Stimulated activated CD8-positive, alpha-beta memory T cell treated with anti-CD3 and anti-CD28 coated beads, Interleukin-4, amount 100 ng/mL, for 4 hours (primary cell): ENCODE data around the gene TELO2.

Experiments used
- DNase-seq, 2 donors: peaks; one replicate each; pipeline ENCODE4 v3.0.0-alpha.2; 2020; ENCODE audit warnings: low read depth in 2 of 2, low spot score in 1 of 2

TELO2 gene

DNA sequence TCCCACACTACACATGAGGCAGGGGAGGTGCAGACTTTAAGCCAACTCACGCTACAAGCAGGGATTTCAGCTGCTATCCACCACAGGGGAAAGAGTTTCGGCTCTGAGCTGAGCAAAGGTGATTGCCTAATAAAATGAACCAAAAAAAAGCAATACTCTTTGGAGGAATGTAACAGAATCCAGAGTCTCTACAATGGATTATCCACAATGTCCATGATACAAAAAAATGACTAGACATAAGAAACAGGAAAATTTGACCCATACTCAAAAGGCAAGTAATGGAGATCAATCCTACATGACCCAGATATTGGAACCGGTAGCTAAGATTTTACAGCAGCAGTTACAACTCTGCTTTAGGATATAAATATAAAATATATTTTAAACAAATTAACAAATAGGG, 21.3 kb downstream of the TELO2 start:
- DNase-seq = no peak

DNA sequence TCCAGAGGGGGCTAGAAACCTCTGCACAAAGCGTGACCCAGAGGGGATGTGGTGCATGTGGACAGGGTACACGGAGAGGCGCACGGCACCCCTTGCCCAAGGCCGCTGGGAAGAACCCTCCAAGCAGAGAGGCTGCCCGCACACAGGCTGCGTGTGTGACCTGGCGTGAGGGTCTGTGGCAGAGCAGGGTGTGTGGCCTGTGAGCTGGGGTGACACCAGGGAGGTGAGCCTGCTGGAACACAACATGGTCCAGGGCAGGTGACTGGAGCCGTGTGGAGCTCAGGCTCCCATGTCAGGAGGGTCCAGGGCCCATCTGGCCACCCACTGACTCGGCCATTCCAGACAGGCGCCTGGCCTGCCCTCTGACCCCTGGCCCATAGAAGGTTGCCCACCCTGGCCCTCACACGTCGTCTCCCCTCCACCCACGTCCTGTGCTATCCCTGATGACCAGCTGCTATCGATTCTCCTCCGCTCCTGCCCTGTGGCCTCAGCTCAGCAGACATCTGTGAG, 25.5 kb downstream of the TELO2 start:
- no peak for DNase-seq

- no peak for DNase-seq
These were observed 26.7 kb downstream of the TELO2 start for GRCh38 chr16:1519831-1520230.

GRCh38 chr16:1520461-1520860, 27.3 kb downstream of the TELO2 start:
- no peak for DNase-seq

GRCh38 chr16:1523581-1524245, 30.6 kb downstream of the TELO2 start:
- DNase-seq = no peak

- no peak for DNase-seq
These were observed 31.2 kb downstream of the TELO2 start for GRCh38 chr16:1524366-1524765.

- no peak for DNase-seq
These were observed 32.9 kb downstream of the TELO2 start for GRCh38 chr16:1525871-1526607.

DNA sequence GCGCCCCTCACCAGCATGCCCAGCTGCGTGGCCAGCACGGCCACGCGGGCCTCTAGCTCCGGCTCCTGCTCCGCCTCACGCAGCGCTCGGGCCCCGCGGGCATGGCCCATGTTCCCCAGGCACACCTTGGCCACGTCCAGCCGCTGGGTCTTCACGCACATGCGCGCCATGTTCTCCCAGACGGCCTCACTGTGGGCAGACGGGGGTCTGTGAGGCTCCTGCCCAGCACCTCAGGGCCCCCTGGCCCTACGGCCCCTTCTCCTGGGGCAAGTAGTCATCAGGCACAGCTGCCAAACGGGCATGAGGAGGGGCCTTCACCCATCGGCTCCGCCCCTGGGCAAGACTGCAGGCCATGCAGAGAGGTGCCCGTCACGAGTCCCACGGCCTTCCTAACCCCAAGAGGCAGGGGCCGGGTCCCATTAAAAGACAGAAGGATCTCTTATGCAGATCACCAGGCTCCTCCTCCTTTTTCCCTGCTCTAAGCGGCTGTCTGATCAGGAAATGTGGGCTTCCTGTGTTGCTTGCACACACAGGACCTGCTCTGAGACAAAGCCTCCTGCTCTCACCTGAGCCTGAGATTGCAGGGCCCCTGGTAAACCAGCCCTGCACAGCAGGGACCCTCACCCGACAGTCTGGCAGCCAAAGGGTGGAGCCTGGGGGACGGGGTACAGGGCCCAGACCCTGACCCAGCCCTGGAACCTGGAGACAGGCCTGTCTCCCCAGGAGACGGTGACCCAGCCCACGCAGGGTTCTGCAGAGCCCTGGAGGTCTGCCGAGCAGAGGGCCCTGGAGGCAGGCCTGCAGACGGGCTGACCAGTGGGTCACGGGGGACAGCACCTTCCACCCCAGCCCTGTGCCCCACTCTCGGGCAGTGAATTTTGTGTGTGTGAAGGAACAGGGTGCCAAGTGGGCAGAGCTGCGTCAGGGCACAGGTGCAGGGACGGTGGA, 33.7 kb downstream of the TELO2 start:
- DNase-seq = no peak

- DNase-seq = no peak
These were observed 35.0 kb downstream of the TELO2 start for GRCh38 chr16:1527836-1528811.

DNA sequence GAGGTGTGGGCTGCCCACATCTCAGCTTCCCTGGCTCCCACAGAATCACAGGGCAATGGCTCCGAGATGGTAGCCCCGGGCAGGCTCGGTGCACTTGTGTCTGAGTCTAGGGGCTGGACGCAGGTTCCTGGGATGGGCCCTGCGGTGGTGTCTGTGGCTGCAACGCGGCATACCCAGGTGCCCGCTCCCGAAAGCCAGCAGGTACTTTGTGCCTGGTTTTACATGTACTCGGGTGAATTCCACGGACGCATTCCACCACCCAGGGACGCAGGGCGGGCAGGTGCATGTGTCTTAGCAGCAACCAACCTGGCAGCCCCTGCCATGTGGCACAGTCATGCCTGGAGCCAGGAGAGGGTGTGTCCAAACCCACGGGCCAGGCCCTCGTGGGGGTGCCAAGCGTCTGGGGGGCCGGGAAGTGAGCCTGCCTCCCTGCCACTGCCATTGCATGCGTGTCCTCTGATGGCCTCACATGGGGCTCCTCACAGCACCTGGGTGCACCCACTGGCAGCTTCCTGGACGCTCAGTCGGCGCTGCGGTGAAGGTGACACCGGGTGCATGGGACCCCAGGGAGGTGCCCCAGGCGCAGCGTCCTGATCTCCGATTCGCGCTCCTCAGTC, 35.9 kb downstream of the TELO2 start:
- no peak for DNase-seq

DNA sequence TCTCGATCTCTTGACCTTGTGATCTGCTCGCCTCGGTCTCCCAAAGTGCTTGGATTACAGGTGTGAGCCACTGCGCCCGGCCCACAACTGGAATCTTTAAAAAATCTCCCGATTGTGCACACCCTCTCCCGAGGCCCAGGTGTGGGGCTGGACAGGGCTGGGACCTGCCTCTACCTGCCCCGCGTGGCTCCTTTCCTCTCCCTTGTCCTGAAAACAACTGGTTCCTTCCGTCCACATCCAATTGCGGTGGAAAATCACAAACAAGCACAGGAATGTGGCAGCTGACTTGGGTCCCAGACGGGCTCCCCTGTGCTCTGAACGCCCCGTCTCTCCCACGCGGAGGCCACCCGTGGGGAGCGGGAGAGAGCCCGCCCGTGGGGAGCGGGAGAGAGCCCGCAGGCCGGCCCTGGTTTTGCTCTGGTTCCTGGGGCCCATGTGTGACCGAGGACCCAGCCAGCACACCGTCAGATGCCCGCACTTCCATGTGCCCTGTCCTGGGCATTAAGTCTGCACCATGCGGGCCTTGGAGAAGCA, 37.3 kb downstream of the TELO2 start:
- no peak for DNase-seq

- no peak for DNase-seq
These were observed 37.9 kb downstream of the TELO2 start for GRCh38 chr16:1530883-1531637.

GRCh38 chr16:1531638-1531910, 38.4 kb downstream of the TELO2 start:
- DNase-seq = no peak

DNA sequence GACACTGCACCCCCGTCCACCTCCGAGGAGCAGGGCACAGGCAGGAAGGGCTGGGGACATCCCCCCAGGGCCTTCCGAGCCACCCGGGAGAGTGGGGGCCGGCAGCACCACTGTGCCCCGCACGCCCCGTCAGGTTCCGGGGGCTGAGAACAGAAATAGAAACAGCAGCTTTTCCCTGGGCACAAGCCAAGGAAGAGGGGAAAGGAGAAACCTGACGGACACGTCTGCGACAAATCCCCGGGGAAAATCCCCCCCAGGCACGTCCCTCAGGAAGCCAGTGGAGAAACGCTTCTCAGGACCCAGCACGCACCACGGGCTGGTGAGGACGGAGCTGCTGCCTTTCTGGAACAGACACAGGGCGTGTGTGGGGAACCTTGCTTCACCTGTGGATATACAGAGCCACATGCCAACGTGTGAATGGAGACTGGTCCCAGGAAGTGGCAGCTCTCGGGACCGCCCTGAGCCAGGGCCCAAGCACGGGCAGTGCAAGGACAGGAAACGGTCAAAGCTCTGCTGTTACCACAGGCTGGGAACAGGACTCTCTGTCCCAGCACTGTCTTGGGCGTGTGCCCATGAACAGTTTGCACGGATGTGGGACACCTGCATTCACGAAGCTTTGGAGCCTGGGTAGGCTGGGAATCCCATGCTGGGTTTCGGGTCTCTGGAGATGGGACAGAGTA, 39.1 kb downstream of the TELO2 start:
- no peak for DNase-seq

DNA sequence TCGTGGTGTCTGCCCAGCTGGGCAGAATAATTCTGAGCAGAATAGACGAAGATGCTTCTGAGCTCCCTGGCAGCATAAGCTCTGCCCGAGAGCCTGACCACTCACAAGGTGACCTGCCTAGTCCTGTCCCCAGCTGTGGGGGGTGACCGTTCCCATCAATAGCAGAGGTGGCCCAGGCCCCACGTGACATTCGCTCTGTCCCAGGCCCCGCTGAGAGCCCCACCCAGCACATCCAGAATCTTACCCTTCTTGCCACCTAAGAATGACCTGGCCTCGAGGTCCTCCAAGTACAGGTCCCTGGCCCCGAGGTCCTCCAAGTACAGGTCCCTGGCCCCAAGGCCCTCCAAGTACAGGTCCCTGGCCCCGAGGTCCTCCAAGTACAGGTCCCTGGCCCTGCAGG, 39.6 kb downstream of the TELO2 start:
- no peak for DNase-seq

- no peak for DNase-seq
These were observed 40.3 kb downstream of the TELO2 start, which contains the start of gene TMEM204 for GRCh38 chr16:1533443-1533951. TMEM204 (plus strand) TSS chr16:1533666; CDS start chr16:1534276, 610 bp downstream.

DNA sequence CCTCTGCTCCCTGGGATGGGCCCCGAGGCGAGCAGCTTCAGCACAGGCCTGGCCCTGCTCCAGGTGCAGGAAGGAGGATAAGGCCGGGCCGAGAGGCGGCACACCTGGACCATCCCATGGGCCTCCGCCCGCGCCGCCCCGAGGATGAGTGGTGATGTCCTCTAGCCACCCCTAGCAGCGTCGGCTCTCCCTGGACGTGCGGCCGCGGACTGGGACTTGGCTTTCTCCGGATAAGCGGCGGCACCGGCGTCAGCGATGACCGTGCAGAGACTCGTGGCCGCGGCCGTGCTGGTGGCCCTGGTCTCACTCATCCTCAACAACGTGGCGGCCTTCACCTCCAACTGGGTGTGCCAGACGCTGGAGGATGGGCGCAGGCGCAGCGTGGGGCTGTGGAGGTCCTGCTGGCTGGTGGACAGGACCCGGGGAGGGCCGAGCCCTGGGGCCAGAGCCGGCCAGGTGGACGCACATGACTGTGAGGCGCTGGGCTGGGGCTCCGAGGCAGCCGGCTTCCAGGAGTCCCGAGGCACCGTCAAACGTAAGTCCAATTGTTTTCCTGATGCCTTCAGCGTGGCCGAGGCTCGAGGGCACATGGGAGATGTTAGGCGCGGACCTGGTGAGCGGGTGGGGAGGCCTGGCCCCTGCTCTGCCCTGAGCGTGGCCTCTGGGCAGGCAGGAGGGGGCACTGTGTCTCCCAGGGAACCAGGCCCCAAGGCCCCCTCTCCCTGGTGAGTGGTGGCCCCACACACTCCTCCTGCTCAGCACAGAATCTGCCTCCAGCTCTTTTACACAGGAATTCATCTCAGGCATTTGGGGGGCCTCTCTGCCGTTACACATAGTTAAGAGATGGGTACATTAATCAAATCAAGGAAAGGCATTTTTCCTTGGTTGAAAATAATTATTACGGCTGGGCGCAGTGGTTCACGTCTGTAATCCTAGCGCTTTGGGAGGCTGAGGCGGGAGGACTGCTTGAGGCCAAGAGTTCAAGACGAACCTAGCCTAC, 41.2 kb downstream of the TELO2 start:
- DNase-seq = no peak
